H1 (cell line): ENCODE measurements around the gene TTBK1. TPM values are rescaled to one million over a fixed set of nuclear protein-coding genes. Genes with fewer than 3 reads are reported as not detected.

Experiments
- BACH1 ChIP-seq: IDR thresholded peaks from 2 replicates; pipeline ENCODE4 v1.6.1; 2012; ENCODE audit warnings: low read length, improper control_type of control experiment
- NANOG ChIP-seq: IDR thresholded peaks from 2 replicates; pipeline ENCODE4 v1.6.1; 2011; ENCODE audit warnings: low read length, low read depth, mild to moderate bottlenecking, inconsistent platforms; ENCODE audit not compliant: insufficient read depth, poor library complexity, severe bottlenecking
- POLR2A ChIP-seq, 2 experiments: IDR thresholded peaks; 1 replicate in 1 of 2; 2 replicates in 1 of 2; pipeline ENCODE4 v1.6.1; 2011; ENCODE audit warnings: low read depth in 2 of 2, low read length in 2 of 2, mild to moderate bottlenecking in 2 of 2; ENCODE audit errors: control extremely low read depth in 1 of 2
- USF2 ChIP-seq: IDR thresholded peaks from 2 replicates; pipeline ENCODE4 v1.6.1; 2011; ENCODE audit warnings: low read length, improper control_type of control experiment
- polyA plus RNA-seq, 7 experiments: library from polyadenylated mRNA; depleted of rRNA in 3 of 7; stranded (reverse) in 5 of 7; unstranded in 2 of 7; fragments of >200 nt in 5 of 7; fragments of 200-250 nt in 2 of 7; gene quantifications; 1 replicate in 5 of 7; 2 replicates in 1 of 7; 4 replicates in 1 of 7; pipeline versions ENCODE4 v1.2.1 to v1.2.3, GENCODE V29; 2011 to 2013; ENCODE audit warnings: missing spikeins in 2 of 7, mixed read lengths in 2 of 7
- total RNA-seq: library from RNA; stranded (reverse); fragmentation: NEBNext Ultra II Directional; extraction: Animal tissue kit (Norgen Biotek cat#: 25700); gene quantifications from 2 replicates; pipeline ENCODE4 v1.2.1, GENCODE V29; 2021
- TF ChIP-seq, protein P1 (sequence below): fragments of 300-600 bp; sonication (generic); IDR thresholded peaks from 2 replicates; pipeline ENCODE4 v1.7.1; 2012; ENCODE audit warnings: low read length, moderate library complexity, mild to moderate bottlenecking, inconsistent platforms; ENCODE audit not compliant: insufficient replicate concordance
- TF ChIP-seq, protein P2 (sequence below): IDR thresholded peaks from 2 replicates; pipeline ENCODE4 v1.6.1; 2011; ENCODE audit warnings: low read depth, mild to moderate bottlenecking, low read length; ENCODE audit not compliant: insufficient read depth
- TF ChIP-seq, protein P3 (sequence below): IDR thresholded peaks from 2 replicates; pipeline ENCODE4 v1.6.1; 2012; ENCODE audit warnings: low read length, inconsistent platforms

Gene TTBK1
- total and polyA plus RNA-seq, 2 of the 8 experiments (the other 6 are each of a cell fraction or from before 2014, with no cell fraction given), result 0.53 to 1.6 TPM

- TF ChIP-seq, protein P1, sequence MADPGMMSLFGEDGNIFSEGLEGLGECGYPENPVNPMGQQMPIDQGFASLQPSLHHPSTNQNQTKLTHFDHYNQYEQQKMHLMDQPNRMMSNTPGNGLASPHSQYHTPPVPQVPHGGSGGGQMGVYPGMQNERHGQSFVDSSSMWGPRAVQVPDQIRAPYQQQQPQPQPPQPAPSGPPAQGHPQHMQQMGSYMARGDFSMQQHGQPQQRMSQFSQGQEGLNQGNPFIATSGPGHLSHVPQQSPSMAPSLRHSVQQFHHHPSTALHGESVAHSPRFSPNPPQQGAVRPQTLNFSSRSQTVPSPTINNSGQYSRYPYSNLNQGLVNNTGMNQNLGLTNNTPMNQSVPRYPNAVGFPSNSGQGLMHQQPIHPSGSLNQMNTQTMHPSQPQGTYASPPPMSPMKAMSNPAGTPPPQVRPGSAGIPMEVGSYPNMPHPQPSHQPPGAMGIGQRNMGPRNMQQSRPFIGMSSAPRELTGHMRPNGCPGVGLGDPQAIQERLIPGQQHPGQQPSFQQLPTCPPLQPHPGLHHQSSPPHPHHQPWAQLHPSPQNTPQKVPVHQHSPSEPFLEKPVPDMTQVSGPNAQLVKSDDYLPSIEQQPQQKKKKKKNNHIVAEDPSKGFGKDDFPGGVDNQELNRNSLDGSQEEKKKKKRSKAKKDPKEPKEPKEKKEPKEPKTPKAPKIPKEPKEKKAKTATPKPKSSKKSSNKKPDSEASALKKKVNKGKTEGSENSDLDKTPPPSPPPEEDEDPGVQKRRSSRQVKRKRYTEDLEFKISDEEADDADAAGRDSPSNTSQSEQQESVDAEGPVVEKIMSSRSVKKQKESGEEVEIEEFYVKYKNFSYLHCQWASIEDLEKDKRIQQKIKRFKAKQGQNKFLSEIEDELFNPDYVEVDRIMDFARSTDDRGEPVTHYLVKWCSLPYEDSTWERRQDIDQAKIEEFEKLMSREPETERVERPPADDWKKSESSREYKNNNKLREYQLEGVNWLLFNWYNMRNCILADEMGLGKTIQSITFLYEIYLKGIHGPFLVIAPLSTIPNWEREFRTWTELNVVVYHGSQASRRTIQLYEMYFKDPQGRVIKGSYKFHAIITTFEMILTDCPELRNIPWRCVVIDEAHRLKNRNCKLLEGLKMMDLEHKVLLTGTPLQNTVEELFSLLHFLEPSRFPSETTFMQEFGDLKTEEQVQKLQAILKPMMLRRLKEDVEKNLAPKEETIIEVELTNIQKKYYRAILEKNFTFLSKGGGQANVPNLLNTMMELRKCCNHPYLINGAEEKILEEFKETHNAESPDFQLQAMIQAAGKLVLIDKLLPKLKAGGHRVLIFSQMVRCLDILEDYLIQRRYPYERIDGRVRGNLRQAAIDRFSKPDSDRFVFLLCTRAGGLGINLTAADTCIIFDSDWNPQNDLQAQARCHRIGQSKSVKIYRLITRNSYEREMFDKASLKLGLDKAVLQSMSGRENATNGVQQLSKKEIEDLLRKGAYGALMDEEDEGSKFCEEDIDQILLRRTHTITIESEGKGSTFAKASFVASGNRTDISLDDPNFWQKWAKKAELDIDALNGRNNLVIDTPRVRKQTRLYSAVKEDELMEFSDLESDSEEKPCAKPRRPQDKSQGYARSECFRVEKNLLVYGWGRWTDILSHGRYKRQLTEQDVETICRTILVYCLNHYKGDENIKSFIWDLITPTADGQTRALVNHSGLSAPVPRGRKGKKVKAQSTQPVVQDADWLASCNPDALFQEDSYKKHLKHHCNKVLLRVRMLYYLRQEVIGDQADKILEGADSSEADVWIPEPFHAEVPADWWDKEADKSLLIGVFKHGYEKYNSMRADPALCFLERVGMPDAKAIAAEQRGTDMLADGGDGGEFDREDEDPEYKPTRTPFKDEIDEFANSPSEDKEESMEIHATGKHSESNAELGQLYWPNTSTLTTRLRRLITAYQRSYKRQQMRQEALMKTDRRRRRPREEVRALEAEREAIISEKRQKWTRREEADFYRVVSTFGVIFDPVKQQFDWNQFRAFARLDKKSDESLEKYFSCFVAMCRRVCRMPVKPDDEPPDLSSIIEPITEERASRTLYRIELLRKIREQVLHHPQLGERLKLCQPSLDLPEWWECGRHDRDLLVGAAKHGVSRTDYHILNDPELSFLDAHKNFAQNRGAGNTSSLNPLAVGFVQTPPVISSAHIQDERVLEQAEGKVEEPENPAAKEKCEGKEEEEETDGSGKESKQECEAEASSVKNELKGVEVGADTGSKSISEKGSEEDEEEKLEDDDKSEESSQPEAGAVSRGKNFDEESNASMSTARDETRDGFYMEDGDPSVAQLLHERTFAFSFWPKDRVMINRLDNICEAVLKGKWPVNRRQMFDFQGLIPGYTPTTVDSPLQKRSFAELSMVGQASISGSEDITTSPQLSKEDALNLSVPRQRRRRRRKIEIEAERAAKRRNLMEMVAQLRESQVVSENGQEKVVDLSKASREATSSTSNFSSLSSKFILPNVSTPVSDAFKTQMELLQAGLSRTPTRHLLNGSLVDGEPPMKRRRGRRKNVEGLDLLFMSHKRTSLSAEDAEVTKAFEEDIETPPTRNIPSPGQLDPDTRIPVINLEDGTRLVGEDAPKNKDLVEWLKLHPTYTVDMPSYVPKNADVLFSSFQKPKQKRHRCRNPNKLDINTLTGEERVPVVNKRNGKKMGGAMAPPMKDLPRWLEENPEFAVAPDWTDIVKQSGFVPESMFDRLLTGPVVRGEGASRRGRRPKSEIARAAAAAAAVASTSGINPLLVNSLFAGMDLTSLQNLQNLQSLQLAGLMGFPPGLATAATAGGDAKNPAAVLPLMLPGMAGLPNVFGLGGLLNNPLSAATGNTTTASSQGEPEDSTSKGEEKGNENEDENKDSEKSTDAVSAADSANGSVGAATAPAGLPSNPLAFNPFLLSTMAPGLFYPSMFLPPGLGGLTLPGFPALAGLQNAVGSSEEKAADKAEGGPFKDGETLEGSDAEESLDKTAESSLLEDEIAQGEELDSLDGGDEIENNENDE, result no peak
- TF ChIP-seq BACH1, result no peak
- TF ChIP-seq, protein P2, sequence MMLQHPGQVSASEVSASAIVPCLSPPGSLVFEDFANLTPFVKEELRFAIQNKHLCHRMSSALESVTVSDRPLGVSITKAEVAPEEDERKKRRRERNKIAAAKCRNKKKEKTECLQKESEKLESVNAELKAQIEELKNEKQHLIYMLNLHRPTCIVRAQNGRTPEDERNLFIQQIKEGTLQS, result no peak
- no peak for TF ChIP-seq POLR2A (IDR thresholded peaks at IDR 0.05; ENCODE audit: control extremely low read depth in 1 of 2, low read depth in 2 of 2, low read length in 2 of 2)
- no peak for TF ChIP-seq USF2
- no peak for TF ChIP-seq NANOG
- TF ChIP-seq, protein P3, sequence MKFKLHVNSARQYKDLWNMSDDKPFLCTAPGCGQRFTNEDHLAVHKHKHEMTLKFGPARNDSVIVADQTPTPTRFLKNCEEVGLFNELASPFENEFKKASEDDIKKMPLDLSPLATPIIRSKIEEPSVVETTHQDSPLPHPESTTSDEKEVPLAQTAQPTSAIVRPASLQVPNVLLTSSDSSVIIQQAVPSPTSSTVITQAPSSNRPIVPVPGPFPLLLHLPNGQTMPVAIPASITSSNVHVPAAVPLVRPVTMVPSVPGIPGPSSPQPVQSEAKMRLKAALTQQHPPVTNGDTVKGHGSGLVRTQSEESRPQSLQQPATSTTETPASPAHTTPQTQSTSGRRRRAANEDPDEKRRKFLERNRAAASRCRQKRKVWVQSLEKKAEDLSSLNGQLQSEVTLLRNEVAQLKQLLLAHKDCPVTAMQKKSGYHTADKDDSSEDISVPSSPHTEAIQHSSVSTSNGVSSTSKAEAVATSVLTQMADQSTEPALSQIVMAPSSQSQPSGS, result no peak
Measured at GRCh38 chr6:43256670-43257366, 13.5 kb downstream of the TTBK1 start (continued).
